GM12874 (cell line): ENCODE data around the gene ADORA3.

ENCODE experiments used
- CTCF ChIP-seq: IDR thresholded peaks from 2 replicates; pipeline ENCODE4 v1.5.1; 2011; ENCODE audit warnings: low read depth, mild to moderate bottlenecking, control low read depth, low read length, moderate library complexity; ENCODE audit not compliant: insufficient read depth

ADORA3 gene

GRCh38 chr1:111489604-111490003, 13.8 kb downstream of the ADORA3 start:
- TF ChIP-seq CTCF, result no peak

- TF ChIP-seq CTCF, result no peak
Measured at GRCh38 chr1:111488669-111489068, 14.8 kb downstream of the ADORA3 start.

- TF ChIP-seq CTCF, result no peak
Measured at GRCh38 chr1:111487133-111487532, 16.3 kb downstream of the ADORA3 start.

GRCh38 chr1:111486431-111486830, 17.0 kb downstream of the ADORA3 start:
- TF ChIP-seq CTCF, result no peak

- no peak for TF ChIP-seq CTCF
Measured at GRCh38 chr1:111484391-111485026, 18.9 kb downstream of the ADORA3 start.

- no peak for TF ChIP-seq CTCF
Measured at GRCh38 chr1:111483876-111484275, 19.6 kb downstream of the ADORA3 start.

GRCh38 chr1:111483166-111483565, 20.3 kb downstream of the ADORA3 start:
- TF ChIP-seq CTCF, result no peak
